PFSK-1 (cell line): ENCODE results near the gene STIM1.

Experiments used
- FOXP2 ChIP-seq: optimal IDR thresholded peaks from 2 replicates; pipeline ENCODE3; 2011; ENCODE audit warnings: borderline replicate concordance, control low read depth, inconsistent platforms; ENCODE audit not compliant: insufficient read depth; ENCODE audit errors: extremely low read length, extremely low read depth
- POLR2AphosphoS5 ChIP-seq: IDR thresholded peaks from 2 replicates; pipeline ENCODE4 v1.6.1; 2012; ENCODE audit warnings: low read depth, mild to moderate bottlenecking, control low read depth, low read length, moderate library complexity
- SIN3A ChIP-seq: IDR thresholded peaks from 2 replicates; pipeline ENCODE4 v1.6.1; 2012; ENCODE audit warnings: mild to moderate bottlenecking, low read length, moderate library complexity, borderline replicate concordance; ENCODE audit not compliant: insufficient read depth
- TAF1 ChIP-seq: IDR thresholded peaks from 2 replicates; pipeline ENCODE4 v1.6.1; 2012; ENCODE audit warnings: low read length, control low read depth, borderline replicate concordance; ENCODE audit not compliant: insufficient read depth
- TF ChIP-seq, protein P1 (sequence below), 2 experiments: IDR thresholded peaks; 2 replicates each; pipeline versions ENCODE4 v1.6.1 to v1.8.0; 2011 to 2012; ENCODE audit warnings: low read depth in 2 of 2, low read length in 2 of 2, control low read depth in 1 of 2, inconsistent platforms in 1 of 2, mild to moderate bottlenecking in 1 of 2, moderate library complexity in 1 of 2; ENCODE audit not compliant: insufficient read depth in 1 of 2

DNA sequence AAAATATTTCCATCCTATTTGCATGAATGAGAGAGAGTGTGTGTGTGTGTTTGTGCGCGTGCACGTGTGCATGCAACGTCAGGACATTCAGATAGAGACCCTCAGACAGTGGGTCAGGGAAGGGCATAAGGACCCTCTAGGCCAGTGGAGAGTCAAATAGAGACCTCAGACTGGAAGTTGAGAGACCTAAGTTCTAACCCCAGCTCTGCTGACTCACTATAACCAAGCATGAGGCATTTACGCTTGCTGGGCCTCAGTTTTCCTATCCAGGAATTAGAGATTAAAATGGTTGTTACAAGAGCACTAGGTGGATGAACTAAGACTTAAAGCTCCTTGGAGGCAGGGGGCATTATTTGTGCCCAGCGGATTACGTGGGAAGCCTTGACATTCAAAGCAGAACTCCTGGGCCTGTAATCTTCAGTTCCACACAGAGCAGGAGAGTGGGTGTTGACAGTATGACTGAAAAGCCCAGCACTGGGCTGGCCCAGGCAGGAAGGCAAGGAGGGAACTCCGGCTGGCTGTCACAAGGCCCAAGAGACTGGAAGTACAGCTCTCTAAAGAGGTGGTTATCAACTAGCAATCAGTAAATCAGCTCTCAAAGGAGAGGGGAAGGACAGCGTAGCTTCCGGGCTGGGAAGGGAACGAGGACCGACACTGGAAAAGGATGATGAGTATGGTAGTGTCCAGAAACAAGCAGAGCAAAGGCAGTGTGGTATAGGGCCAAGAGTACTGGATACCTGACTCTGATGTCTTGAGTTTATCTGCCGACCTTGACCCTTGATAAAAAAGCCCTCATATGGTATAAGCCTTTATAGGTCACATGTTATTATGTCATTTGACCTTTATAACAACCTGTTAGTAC lies 23.9 kb upstream of the STIM1 start:
- TF ChIP-seq POLR2AphosphoS5: no peak
- TF ChIP-seq SIN3A: no peak
- TF ChIP-seq, protein P1, sequence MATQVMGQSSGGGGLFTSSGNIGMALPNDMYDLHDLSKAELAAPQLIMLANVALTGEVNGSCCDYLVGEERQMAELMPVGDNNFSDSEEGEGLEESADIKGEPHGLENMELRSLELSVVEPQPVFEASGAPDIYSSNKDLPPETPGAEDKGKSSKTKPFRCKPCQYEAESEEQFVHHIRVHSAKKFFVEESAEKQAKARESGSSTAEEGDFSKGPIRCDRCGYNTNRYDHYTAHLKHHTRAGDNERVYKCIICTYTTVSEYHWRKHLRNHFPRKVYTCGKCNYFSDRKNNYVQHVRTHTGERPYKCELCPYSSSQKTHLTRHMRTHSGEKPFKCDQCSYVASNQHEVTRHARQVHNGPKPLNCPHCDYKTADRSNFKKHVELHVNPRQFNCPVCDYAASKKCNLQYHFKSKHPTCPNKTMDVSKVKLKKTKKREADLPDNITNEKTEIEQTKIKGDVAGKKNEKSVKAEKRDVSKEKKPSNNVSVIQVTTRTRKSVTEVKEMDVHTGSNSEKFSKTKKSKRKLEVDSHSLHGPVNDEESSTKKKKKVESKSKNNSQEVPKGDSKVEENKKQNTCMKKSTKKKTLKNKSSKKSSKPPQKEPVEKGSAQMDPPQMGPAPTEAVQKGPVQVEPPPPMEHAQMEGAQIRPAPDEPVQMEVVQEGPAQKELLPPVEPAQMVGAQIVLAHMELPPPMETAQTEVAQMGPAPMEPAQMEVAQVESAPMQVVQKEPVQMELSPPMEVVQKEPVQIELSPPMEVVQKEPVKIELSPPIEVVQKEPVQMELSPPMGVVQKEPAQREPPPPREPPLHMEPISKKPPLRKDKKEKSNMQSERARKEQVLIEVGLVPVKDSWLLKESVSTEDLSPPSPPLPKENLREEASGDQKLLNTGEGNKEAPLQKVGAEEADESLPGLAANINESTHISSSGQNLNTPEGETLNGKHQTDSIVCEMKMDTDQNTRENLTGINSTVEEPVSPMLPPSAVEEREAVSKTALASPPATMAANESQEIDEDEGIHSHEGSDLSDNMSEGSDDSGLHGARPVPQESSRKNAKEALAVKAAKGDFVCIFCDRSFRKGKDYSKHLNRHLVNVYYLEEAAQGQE (IDR thresholded peaks at IDR 0.05; ENCODE audit: insufficient read depth in 1 of 2, low read depth in 2 of 2, low read length in 2 of 2): no peak
- TF ChIP-seq TAF1: no peak
- no peak for TF ChIP-seq FOXP2
